ENCODE measurements around the gene SCEL.

DNA sequence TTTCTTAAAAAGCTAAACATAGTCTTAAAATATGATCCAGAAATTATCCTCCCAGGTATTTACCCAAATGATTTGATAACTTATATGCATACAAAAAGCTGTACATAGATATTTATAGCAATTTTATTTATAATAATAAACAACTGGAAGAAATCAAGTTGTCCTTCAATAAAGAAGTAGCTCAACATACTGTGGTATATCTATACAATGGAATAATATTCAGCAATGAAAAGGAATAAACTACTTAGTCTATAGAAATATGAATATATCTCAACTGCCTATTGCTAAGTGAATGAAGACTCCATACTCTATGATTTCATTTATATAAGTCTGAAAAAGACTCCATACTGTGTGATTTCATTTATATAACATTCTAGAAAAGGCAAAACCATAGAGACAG is 114.9 kb downstream of the SCEL start:
- TF ChIP-seq POLR2AphosphoS5 (IDR thresholded peaks at IDR 0.05) (no peak), POLR2A (IDR thresholded peaks at IDR 0.05; ENCODE audit: low read depth) (no peak), EP300 (IDR thresholded peaks at IDR 0.05) (no peak)
- TF ChIP-seq, protein P1, sequence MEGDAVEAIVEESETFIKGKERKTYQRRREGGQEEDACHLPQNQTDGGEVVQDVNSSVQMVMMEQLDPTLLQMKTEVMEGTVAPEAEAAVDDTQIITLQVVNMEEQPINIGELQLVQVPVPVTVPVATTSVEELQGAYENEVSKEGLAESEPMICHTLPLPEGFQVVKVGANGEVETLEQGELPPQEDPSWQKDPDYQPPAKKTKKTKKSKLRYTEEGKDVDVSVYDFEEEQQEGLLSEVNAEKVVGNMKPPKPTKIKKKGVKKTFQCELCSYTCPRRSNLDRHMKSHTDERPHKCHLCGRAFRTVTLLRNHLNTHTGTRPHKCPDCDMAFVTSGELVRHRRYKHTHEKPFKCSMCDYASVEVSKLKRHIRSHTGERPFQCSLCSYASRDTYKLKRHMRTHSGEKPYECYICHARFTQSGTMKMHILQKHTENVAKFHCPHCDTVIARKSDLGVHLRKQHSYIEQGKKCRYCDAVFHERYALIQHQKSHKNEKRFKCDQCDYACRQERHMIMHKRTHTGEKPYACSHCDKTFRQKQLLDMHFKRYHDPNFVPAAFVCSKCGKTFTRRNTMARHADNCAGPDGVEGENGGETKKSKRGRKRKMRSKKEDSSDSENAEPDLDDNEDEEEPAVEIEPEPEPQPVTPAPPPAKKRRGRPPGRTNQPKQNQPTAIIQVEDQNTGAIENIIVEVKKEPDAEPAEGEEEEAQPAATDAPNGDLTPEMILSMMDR (IDR thresholded peaks at IDR 0.05): no peak

Measured in esophagus muscularis mucosa (tissue), 4 donors.